ENCODE results near the gene BCAS3. TPM values are rescaled to one million over a fixed set of nuclear protein-coding genes. Genes with fewer than 3 reads are reported as not detected.

The BCAS3 gene
- total RNA-seq, 1 donor from 2014 or later, result 14.5 TPM

GRCh38 chr17:61023996-61024395 lies 346.3 kb downstream of the BCAS3 start:
- H3K79me2 ChIP-seq (ENCODE audit: insufficient read depth, low read length), result no peaks in the 10 kb centered on the region
- DNase-seq (ENCODE audit: low read depth) (no peak), FAIRE-seq (no peak)
- H3K27ac ChIP-seq (ENCODE audit: low read depth, low read length), result no peak overlapping the region
- no peak overlapping the region for H3K4me3 ChIP-seq (ENCODE audit: insufficient read depth, low read depth, low read length)
- TF ChIP-seq, protein P1, sequence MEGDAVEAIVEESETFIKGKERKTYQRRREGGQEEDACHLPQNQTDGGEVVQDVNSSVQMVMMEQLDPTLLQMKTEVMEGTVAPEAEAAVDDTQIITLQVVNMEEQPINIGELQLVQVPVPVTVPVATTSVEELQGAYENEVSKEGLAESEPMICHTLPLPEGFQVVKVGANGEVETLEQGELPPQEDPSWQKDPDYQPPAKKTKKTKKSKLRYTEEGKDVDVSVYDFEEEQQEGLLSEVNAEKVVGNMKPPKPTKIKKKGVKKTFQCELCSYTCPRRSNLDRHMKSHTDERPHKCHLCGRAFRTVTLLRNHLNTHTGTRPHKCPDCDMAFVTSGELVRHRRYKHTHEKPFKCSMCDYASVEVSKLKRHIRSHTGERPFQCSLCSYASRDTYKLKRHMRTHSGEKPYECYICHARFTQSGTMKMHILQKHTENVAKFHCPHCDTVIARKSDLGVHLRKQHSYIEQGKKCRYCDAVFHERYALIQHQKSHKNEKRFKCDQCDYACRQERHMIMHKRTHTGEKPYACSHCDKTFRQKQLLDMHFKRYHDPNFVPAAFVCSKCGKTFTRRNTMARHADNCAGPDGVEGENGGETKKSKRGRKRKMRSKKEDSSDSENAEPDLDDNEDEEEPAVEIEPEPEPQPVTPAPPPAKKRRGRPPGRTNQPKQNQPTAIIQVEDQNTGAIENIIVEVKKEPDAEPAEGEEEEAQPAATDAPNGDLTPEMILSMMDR (IDR thresholded peaks at IDR 0.05; ENCODE audit: insufficient read depth, low read depth, low read length), result no peak
- TF ChIP-seq EZH2 (IDR thresholded peaks at IDR 0.05; ENCODE audit: insufficient read depth, low read length), result no peak
- H3K9ac ChIP-seq (ENCODE audit: low read length), result no peak overlapping the region
- Mint-ChIP-seq H3K27ac (ENCODE audit: unreplicated experiment) (no peak overlapping the region), H3K4me1 (ENCODE audit: low read depth, unreplicated experiment) (no peaks in the 10 kb centered on the region), H3K27me3 (ENCODE audit: low read depth, unreplicated experiment) (no peaks in the 10 kb centered on the region), H3K4me3 (ENCODE audit: unreplicated experiment) (no peak overlapping the region), H3K9me3 (ENCODE audit: unreplicated experiment) (no peaks in the 10 kb centered on the region), H3K36me3 (ENCODE audit: low read depth, unreplicated experiment) (no peaks in the 10 kb centered on the region)
- no peaks in the 10 kb centered on the region for H3K36me3 ChIP-seq (ENCODE audit: insufficient read depth, low read length)
- H2AFZ ChIP-seq (ENCODE audit: low read depth, low read length), result no peak overlapping the region
- no peaks in the 10 kb centered on the region for H3K4me1 ChIP-seq (ENCODE audit: insufficient read depth, low read length)
- no peaks in the 10 kb centered on the region for H4K20me1 ChIP-seq (ENCODE audit: insufficient read depth, low read length)
- H3K27me3 ChIP-seq (ENCODE audit: insufficient read depth, low read length), result no peaks in the 10 kb centered on the region
- no peak overlapping the region for H3K4me2 ChIP-seq (ENCODE audit: low read length)
- H3K9me3 ChIP-seq (ENCODE audit: insufficient read depth, low read depth, low read length), result no peaks in the 10 kb centered on the region

GRCh38 chr17:61026818-61027217 lies 349.2 kb downstream of the BCAS3 start:
- Mint-ChIP-seq H3K27ac (ENCODE audit: unreplicated experiment) (no peak overlapping the region), H3K9me3 (ENCODE audit: unreplicated experiment) (no peaks in the 10 kb centered on the region), H3K36me3 (ENCODE audit: low read depth, unreplicated experiment) (no peaks in the 10 kb centered on the region), H3K27me3 (ENCODE audit: low read depth, unreplicated experiment) (no peaks in the 10 kb centered on the region), H3K4me1 (ENCODE audit: low read depth, unreplicated experiment) (no peaks in the 10 kb centered on the region), H3K4me3 (ENCODE audit: unreplicated experiment) (no peak overlapping the region)
- H3K4me2 ChIP-seq (ENCODE audit: low read length), result no peak overlapping the region
- H3K27ac ChIP-seq (ENCODE audit: low read depth, low read length), result no peak overlapping the region
- no peak for TF ChIP-seq EZH2 (IDR thresholded peaks at IDR 0.05; ENCODE audit: insufficient read depth, low read length)
- TF ChIP-seq, protein P1 (IDR thresholded peaks at IDR 0.05; ENCODE audit: insufficient read depth, low read depth, low read length), result no peak
- DNase-seq (ENCODE audit: low read depth) (no peak), FAIRE-seq (no peak)
- H3K4me3 ChIP-seq (ENCODE audit: insufficient read depth, low read depth, low read length), result no peak overlapping the region
- H3K4me1 ChIP-seq (ENCODE audit: insufficient read depth, low read length), result no peaks in the 10 kb centered on the region
- no peaks in the 10 kb centered on the region for H3K27me3 ChIP-seq (ENCODE audit: insufficient read depth, low read length)
- no peaks in the 10 kb centered on the region for H3K79me2 ChIP-seq (ENCODE audit: insufficient read depth, low read length)
- no peaks in the 10 kb centered on the region for H3K9me3 ChIP-seq (ENCODE audit: insufficient read depth, low read depth, low read length)
- no peaks in the 10 kb centered on the region for H4K20me1 ChIP-seq (ENCODE audit: insufficient read depth, low read length)
- no peaks in the 10 kb centered on the region for H3K36me3 ChIP-seq (ENCODE audit: insufficient read depth, low read length)
- no peak overlapping the region for H3K9ac ChIP-seq (ENCODE audit: low read length)
- H2AFZ ChIP-seq (ENCODE audit: low read depth, low read length), result no peak overlapping the region

DNA sequence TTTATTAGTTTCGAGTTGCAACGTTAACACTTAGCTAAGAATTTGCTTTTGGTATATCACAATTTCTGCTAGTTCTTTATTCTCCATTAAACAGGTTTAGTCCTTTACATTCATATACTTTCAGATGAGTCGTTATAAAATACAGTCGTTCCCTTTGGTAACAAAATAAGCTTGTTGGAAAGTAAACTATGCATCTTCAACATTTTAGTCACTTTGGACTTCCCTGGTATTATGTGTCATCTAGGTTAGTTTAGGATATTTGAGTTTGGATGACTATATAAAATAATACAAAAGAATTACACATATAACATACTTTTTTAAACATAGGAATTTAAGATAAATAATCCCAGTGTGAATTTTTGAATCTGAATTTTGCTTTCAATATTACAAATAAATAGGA lies 351.5 kb downstream of the BCAS3 start:
- Histone ChIP-seq H3K9ac (ENCODE audit: low read length) (no peak overlapping the region), H3K79me2 (ENCODE audit: insufficient read depth, low read length) (no peaks in the 10 kb centered on the region), H3K27me3 (ENCODE audit: insufficient read depth, low read length) (no peaks in the 10 kb centered on the region), H3K4me1 (ENCODE audit: insufficient read depth, low read length) (no peaks in the 10 kb centered on the region), H3K9me3 (ENCODE audit: insufficient read depth, low read depth, low read length) (no peaks in the 10 kb centered on the region), H3K27ac (ENCODE audit: low read depth, low read length) (no peak overlapping the region), H3K4me2 (ENCODE audit: low read length) (no peak overlapping the region), H2AFZ (ENCODE audit: low read depth, low read length) (no peak overlapping the region), H3K36me3 (ENCODE audit: insufficient read depth, low read length) (no peaks in the 10 kb centered on the region), H3K4me3 (ENCODE audit: insufficient read depth, low read depth, low read length) (no peak overlapping the region), H4K20me1 (ENCODE audit: insufficient read depth, low read length) (no peaks in the 10 kb centered on the region)
- DNase-seq (ENCODE audit: low read depth), result no peak
- Mint-ChIP-seq H3K9me3 (ENCODE audit: unreplicated experiment) (no peaks in the 10 kb centered on the region), H3K27ac (ENCODE audit: unreplicated experiment) (no peak overlapping the region), H3K36me3 (ENCODE audit: low read depth, unreplicated experiment) (no peaks in the 10 kb centered on the region), H3K27me3 (ENCODE audit: low read depth, unreplicated experiment) (no peaks in the 10 kb centered on the region), H3K4me1 (ENCODE audit: low read depth, unreplicated experiment) (no peaks in the 10 kb centered on the region), H3K4me3 (ENCODE audit: unreplicated experiment) (no peak overlapping the region)
- FAIRE-seq, result no peak
- no peak for TF ChIP-seq EZH2 (IDR thresholded peaks at IDR 0.05; ENCODE audit: insufficient read depth, low read length)
- TF ChIP-seq, protein P1 (IDR thresholded peaks at IDR 0.05; ENCODE audit: insufficient read depth, low read depth, low read length), result no peak
